Inferior parietal cortex (tissue), 1 donor: ENCODE data around the gene NATD1.
A peak's percentile ranks its signal among the peaks of the same experiment; 100 is the strongest.

Experiments
- DNase-seq: peaks from one replicate; pipeline ENCODE4 v3.0.0-alpha.2; 2016; ENCODE audit errors: extremely low spot score

The NATD1 gene

GRCh38 chr17:21214777-21215541 is 38.3 kb downstream of the NATD1 start:
- DNase-seq = no peak

- DNase-seq = peak; percentile 94
Observed at GRCh38 chr17:21214015-21214776, 39.0 kb downstream of the NATD1 start, which contains the start of gene TMEM11. TMEM11 (minus strand) TSS chr17:21214161; CDS start chr17:21214152, 9 bp downstream.

GRCh38 chr17:21213638-21214014 is 39.6 kb downstream of the NATD1 start:
- no peak for DNase-seq

GRCh38 chr17:21212826-21213637 is 40.2 kb downstream of the NATD1 start:
- no peak for DNase-seq

- no peak for DNase-seq
Observed at GRCh38 chr17:21211825-21212479, 41.3 kb downstream of the NATD1 start.

GRCh38 chr17:21210411-21211076 is 42.7 kb downstream of the NATD1 start:
- DNase-seq = no peak

GRCh38 chr17:21209511-21210175 is 43.6 kb downstream of the NATD1 start:
- no peak for DNase-seq

GRCh38 chr17:21208352-21208751 is 44.9 kb downstream of the NATD1 start:
- no peak for DNase-seq

GRCh38 chr17:21204935-21205334 is 48.3 kb downstream of the NATD1 start:
- no peak for DNase-seq

GRCh38 chr17:21202512-21202911 is 50.7 kb downstream of the NATD1 start:
- no peak for DNase-seq

GRCh38 chr17:21201874-21202273 is 51.3 kb downstream of the NATD1 start:
- DNase-seq = no peak

- DNase-seq = no peak
Observed at GRCh38 chr17:21201298-21201595, 52.0 kb downstream of the NATD1 start.

- no peak for DNase-seq
Observed at GRCh38 chr17:21200590-21201297, 52.5 kb downstream of the NATD1 start.

- no peak for DNase-seq
Observed at GRCh38 chr17:21199856-21200255, 53.4 kb downstream of the NATD1 start.

- no peak for DNase-seq
Observed at GRCh38 chr17:21199311-21199710, 53.9 kb downstream of the NATD1 start.

GRCh38 chr17:21198411-21198810 is 54.8 kb downstream of the NATD1 start:
- DNase-seq = no peak

GRCh38 chr17:21196126-21196525 is 57.1 kb downstream of the NATD1 start:
- DNase-seq = no peak

GRCh38 chr17:21194703-21195102 is 58.5 kb downstream of the NATD1 start:
- DNase-seq = no peak

- DNase-seq = no peak
Observed at GRCh38 chr17:21194226-21194625, 59.0 kb downstream of the NATD1 start.

GRCh38 chr17:21193031-21193430 is 60.2 kb downstream of the NATD1 start:
- DNase-seq = no peak
